IPS-11a (cell line): ENCODE measurements around the gene GRP.
A peak's percentile ranks its signal among the peaks of the same experiment; 100 is the strongest.

Source experiments
- H3K4me3 ChIP-seq: one replicate; pipeline ENCODE4 v1.5.1; 2013; ENCODE audit warnings: low read depth, low read length, control low read depth

Gene GRP

GRCh38 chr18:59266886-59267502 lies 47.0 kb downstream of the GRP start:
- no peak overlapping the region for H3K4me3 ChIP-seq

GRCh38 chr18:59267503-59268126 lies 47.7 kb downstream of the GRP start:
- H3K4me3 ChIP-seq = no peak overlapping the region

GRCh38 chr18:59268127-59268720 lies 48.3 kb downstream of the GRP start:
- H3K4me3 ChIP-seq = no peak overlapping the region

GRCh38 chr18:59268721-59269562 lies 49.0 kb downstream of the GRP start:
- peak overlapping the region; percentile 40 for H3K4me3 ChIP-seq

GRCh38 chr18:59269563-59270119 lies 49.7 kb downstream of the GRP start:
- H3K4me3 ChIP-seq = peak overlapping the region; percentile 40

- no peak overlapping the region for H3K4me3 ChIP-seq
Observed at GRCh38 chr18:59270689-59271257, 50.8 kb downstream of the GRP start.

- H3K4me3 ChIP-seq = no peak overlapping the region
Observed at GRCh38 chr18:59271606-59272220, 51.8 kb downstream of the GRP start.

- no peak overlapping the region for H3K4me3 ChIP-seq
Observed at GRCh38 chr18:59272221-59272888, 52.4 kb downstream of the GRP start.

GRCh38 chr18:59272891-59273758 lies 53.2 kb downstream of the GRP start, which contains the start of gene RAX:
TSS of gene RAX (minus strand) at chr18:59273454. CDS start at chr18:59273206, 248 bp downstream.
- peak within 1 kb of the TSS; percentile 39 for H3K4me3 ChIP-seq

- peak overlapping the region; percentile 39 for H3K4me3 ChIP-seq
Observed at GRCh38 chr18:59273759-59274532, 54.0 kb downstream of the GRP start.

- H3K4me3 ChIP-seq = peak overlapping the region; percentile 39
Observed at GRCh38 chr18:59274533-59274928, 54.6 kb downstream of the GRP start.

GRCh38 chr18:59275406-59275949 lies 55.5 kb downstream of the GRP start:
- no peak overlapping the region for H3K4me3 ChIP-seq

GRCh38 chr18:59276047-59276446 lies 56.1 kb downstream of the GRP start:
- H3K4me3 ChIP-seq = no peak overlapping the region

GRCh38 chr18:59278793-59279192 lies 58.8 kb downstream of the GRP start:
- no peak overlapping the region for H3K4me3 ChIP-seq

GRCh38 chr18:59279193-59279592 lies 59.2 kb downstream of the GRP start:
- no peak overlapping the region for H3K4me3 ChIP-seq

- no peak overlapping the region for H3K4me3 ChIP-seq
Observed at GRCh38 chr18:59279722-59280121, 59.8 kb downstream of the GRP start.
